HG03108 (cell line): Measurements from ENCODE around the gene RNF225.
A peak's percentile ranks its signal among the peaks of the same experiment; 100 is the strongest.
"Not testable (repeated sequence)": the region's sequence is repeated elsewhere in the genome, so short reads cannot be mapped to it uniquely, and the experiment has no call there.

ENCODE experiments used
- ATAC-seq: cut with Tn5 transposase; IDR thresholded peaks from one replicate; pipeline ENCODE4 v1.9.1; 2021; ENCODE audit warnings: moderate library complexity; ENCODE audit not compliant: unreplicated experiment

The RNF225 gene

GRCh38 chr19:58407658-58408151 lies 12.2 kb downstream of the RNF225 start:
- ATAC-seq: no peak

- peak; percentile 96 for ATAC-seq
Measured at GRCh38 chr19:58408152-58409009, 12.9 kb downstream of the RNF225 start, which contains the start of gene ZNF584. TSS of gene ZNF584 (plus strand) at chr19:58408649. CDS start at chr19:58409148, 499 bp downstream.

DNA sequence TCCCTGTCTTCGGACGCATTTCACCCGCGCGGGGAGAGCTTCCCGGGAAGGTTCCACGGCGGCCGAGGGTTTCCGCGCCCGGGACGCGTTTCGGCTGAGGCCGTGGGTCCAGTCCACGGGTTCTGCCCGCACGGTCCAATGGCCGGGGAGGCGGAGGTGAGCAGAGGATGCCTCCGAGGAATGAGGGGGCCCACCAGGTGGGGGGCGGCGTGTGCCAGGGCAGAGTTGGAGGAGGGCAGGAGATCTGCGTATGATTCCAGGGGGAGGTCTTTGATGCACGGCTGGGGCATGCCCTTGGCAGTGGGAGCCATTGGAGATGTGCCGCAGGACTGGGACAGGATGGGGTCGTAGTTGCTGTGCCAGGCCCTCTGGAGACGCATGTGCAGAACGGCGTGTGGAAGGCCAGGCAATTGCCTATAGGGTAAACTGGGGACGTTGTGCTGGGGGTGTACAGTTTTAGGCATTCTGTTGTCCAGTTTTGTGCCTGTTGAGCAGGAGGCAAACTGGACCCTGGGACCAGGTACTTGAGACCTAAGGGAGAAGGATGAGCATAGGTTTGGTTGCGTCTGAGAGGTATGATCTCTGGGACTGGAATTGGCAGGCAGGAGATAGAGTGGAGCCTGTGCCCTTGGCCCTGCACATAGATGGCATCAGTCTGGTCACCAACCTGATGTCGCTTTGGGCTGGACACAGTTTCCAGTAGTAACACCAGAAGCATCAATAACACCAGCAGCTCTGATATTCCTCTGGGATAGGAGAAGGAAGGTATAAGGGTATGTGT lies 13.7 kb downstream of the RNF225 start:
- no peak for ATAC-seq

- no peak for ATAC-seq
Measured at GRCh38 chr19:58416604-58417003, 21.1 kb downstream of the RNF225 start.

DNA sequence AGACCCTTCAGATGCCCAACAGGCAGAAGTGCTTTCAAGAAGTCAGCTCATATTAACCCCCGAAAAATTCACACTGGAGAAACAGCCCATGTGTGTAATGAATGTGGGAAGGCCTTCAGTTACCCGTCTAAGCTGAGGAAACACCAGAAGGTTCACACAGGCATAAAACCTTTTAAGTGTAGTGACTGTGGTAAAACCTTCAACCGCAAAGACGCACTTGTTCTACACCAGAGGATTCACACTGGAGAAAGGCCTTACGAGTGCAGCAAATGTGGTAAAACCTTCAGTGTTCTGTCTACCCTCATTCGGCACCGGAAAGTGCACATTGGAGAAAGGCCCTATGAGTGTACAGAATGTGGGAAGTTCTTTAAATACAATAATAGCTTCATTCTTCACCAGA lies 21.6 kb downstream of the RNF225 start:
- ATAC-seq: no peak

- no peak for ATAC-seq
Measured at GRCh38 chr19:58428617-58429016, 33.2 kb downstream of the RNF225 start.

DNA sequence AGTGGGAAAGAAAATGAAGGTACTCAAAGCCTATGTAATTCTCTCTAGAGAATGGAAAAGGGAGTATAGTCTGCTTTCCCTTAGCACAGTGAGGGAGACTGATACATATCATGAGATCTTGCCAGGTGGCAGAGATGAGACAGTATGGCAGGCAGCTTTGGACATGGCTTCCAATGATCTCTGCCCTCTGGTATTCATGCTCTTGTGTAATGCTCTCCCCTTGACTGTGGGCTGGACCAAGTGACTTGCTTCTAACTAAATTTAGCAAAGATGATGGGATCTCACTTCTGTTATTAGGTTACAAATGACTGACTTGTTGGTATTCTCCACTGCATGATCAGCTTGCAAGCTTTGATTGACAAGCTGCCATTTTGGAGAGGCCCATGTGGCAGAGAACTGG lies 34.3 kb downstream of the RNF225 start:
- ATAC-seq: no peak

DNA sequence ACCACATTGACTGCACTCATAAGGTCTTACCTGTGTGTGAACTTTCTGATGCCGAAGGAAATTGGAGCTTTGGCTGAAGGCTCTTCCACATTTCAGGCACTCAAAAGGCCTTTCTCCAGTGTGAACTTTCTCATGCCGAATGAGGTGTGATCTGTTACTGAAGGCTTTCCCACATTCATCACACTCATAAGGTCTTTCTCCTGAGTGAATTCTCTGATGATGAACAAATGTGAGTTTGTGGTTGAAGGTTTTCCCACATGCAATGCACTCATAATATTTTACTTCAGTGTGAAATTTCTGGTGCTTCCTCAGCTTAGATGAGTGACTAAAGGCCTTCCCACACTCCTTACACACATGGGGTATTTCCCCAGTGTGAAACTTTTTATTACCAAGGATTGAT lies 38.8 kb downstream of the RNF225 start:
- ATAC-seq: no peak

DNA sequence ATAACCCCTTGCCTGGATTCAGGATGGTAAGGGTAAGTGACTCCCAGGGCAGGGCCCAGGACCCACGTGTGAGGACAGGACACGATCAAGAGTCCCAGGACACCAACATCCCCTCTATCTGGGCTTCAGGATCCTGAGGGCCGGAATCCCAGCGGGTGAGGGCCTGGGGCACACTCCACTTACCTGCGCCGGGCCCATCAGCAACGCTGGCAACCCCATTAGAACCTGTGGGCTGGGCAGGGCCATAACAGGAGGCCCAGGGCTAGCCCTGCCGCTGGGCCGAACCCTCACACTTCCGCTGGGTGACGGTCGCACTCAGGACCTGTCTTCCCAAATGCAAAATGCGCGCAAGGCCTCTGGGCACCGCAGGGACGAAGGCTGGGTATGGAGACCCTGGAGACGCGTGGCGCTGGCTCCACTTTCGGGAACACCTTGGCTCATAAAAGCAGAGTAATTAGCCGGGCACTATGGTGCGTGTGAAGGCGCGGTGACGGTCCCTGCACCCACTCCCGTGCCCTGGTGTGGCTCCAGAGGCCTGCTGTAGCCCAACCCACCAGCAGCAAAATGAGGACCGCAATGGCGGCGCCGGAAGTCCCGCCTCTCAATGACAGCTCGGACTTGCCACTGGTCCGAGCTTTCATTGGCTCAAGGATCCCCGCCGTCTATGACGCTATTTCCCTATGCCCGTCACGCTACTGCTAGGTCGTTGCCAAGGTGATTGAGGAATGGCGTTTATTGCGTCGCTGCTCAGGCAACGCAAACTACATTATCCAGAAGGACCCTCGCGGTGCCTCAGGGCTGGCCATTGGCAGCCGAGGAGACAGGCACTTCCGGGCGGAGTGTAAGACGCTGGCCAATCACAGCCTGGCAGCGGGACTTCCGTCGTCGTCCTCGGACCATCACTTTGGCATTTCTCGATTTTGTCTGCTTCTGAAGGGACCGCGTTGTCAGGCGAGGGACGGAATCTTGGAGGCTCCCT lies 44.4 kb downstream of the RNF225 start, which contains the start of gene ZNF132:
Gene ZNF132 (minus strand): TSS at position 578 of the 979 bp plus-strand sequence. CDS start 332 bp downstream, at position 246.
- ATAC-seq: peak; percentile 94

GRCh38 chr19:58440556-58440955 lies 45.1 kb downstream of the RNF225 start:
- ATAC-seq: no peak

- not testable (repeated sequence) for ATAC-seq
Measured at GRCh38 chr19:58442986-58443385, 47.5 kb downstream of the RNF225 start.
